ENCODE measurements around the gene SORBS1. TPM values are rescaled to one million over a fixed set of nuclear protein-coding genes. Genes with fewer than 3 reads are reported as not detected.

SORBS1 gene
- total and polyA plus RNA-seq, 2 donors (not counting 3 experiments of a cell fraction or from before 2014, with no cell fraction given), result 2.0 to 7.9 TPM

GRCh38 chr10:95329296-95329695, 231.9 kb downstream of the SORBS1 start:
- BruUV-seq (replicated peaks), result no TSS peak
- Histone ChIP-seq H3K9ac (replicated peaks; ENCODE audit: extremely low read depth, insufficient read depth, low read length) (no peak overlapping the region), H3K4me2 (ENCODE audit: insufficient read depth, low read length) (no peak overlapping the region), H3K27ac (ENCODE audit: insufficient read depth, low read depth, low read length) (no peak overlapping the region), H3K27me3 (ENCODE audit: control insufficient read depth in 2 of 2, insufficient read depth in 2 of 2, low read length in 2 of 2) (no peaks in the 10 kb centered on the region), H3K36me3 (ENCODE audit: control insufficient read depth in 2 of 2, extremely low read depth in 1 of 2, insufficient read depth in 2 of 2, low read length in 2 of 2) (no peaks in the 10 kb centered on the region), H3K79me2 (ENCODE audit: control insufficient read depth, insufficient read depth, low read length) (no peaks in the 10 kb centered on the region), H3K9me3 (replicated peaks; ENCODE audit: control insufficient read depth, insufficient read depth, low read length) (no peaks in the 10 kb centered on the region), H4K20me1 (replicated peaks; ENCODE audit: control insufficient read depth, extremely low read depth, insufficient read depth, low read length) (no peaks in the 10 kb centered on the region), H2AFZ (ENCODE audit: low read depth, low read length) (no peak overlapping the region), H3K9me1 (replicated peaks; ENCODE audit: control insufficient read depth, extremely low read depth, insufficient read depth, low read length) (no peaks in the 10 kb centered on the region), H3K4me1 (ENCODE audit: control insufficient read depth, extremely low read depth, insufficient read depth, low read length) (peaks cover 18% of the 10 kb centered on the region), H3K4me3 (replicated peaks in 1 of 3; ENCODE audit: insufficient read depth in 1 of 3, low read depth in 1 of 3, low read length in 3 of 3) (no peak overlapping the region)
- dilution Hi-C loops (cut with MboI; ENCODE audit: extremely low pct_ligation_motif_present, low sequenced_read_pairs), result no loop called here
- intact Hi-C loops (cut with micrococcal nuclease), result no loop called here
- ChIA-PET POLR2A (interaction anchor here (0.7 kb wide), 1 partner anchor 23 kb away, joined by 4 read pairs; no protein-coding TSS in a partner anchor), CTCF (interaction anchor here (0.6 to 1.0 kb wide), 4 partner anchors 34 to 145 kb away, joined by 3 to 4 read pairs (median 3); no protein-coding TSS in a partner anchor)
- FAIRE-seq, result no peak
- no peak for TF ChIP-seq JUN (IDR thresholded peaks at IDR 0.05; ENCODE audit: borderline replicate concordance, insufficient read depth, insufficient read length, low read depth)
- DNase-seq (ENCODE audit: low read depth, low spot score), result no peak

GRCh38 chr10:95328013-95328412, 233.2 kb downstream of the SORBS1 start:
- FAIRE-seq (no peak), DNase-seq (ENCODE audit: low read depth, low spot score) (no peak)
- Histone ChIP-seq H3K9me3 (replicated peaks; ENCODE audit: control insufficient read depth, insufficient read depth, low read length) (no peaks in the 10 kb centered on the region), H3K27me3 (ENCODE audit: control insufficient read depth in 2 of 2, insufficient read depth in 2 of 2, low read length in 2 of 2) (no peaks in the 10 kb centered on the region), H3K9me1 (replicated peaks; ENCODE audit: control insufficient read depth, extremely low read depth, insufficient read depth, low read length) (no peaks in the 10 kb centered on the region), H4K20me1 (replicated peaks; ENCODE audit: control insufficient read depth, extremely low read depth, insufficient read depth, low read length) (no peaks in the 10 kb centered on the region), H3K4me3 (replicated peaks in 1 of 3; ENCODE audit: insufficient read depth in 1 of 3, low read depth in 1 of 3, low read length in 3 of 3) (no peak overlapping the region), H3K36me3 (ENCODE audit: control insufficient read depth in 2 of 2, extremely low read depth in 1 of 2, insufficient read depth in 2 of 2, low read length in 2 of 2) (no peaks in the 10 kb centered on the region), H3K27ac (ENCODE audit: insufficient read depth, low read depth, low read length) (no peak overlapping the region), H3K79me2 (ENCODE audit: control insufficient read depth, insufficient read depth, low read length) (no peaks in the 10 kb centered on the region), H3K4me2 (ENCODE audit: insufficient read depth, low read length) (no peak overlapping the region), H3K4me1 (ENCODE audit: control insufficient read depth, extremely low read depth, insufficient read depth, low read length) (peaks cover 11% of the 10 kb centered on the region), H2AFZ (ENCODE audit: low read depth, low read length) (no peak overlapping the region), H3K9ac (replicated peaks; ENCODE audit: extremely low read depth, insufficient read depth, low read length) (no peak overlapping the region)
- CTCF ChIA-PET, result no interaction called here
- POLR2A ChIA-PET, result no interaction called here
- BruUV-seq (replicated peaks), result no TSS peak
- dilution Hi-C loops (cut with MboI; ENCODE audit: extremely low pct_ligation_motif_present, low sequenced_read_pairs) (no loop called here), intact Hi-C loops (cut with micrococcal nuclease) (no loop called here)
- TF ChIP-seq POLR2AphosphoS5 (IDR thresholded peaks at IDR 0.05; ENCODE audit: insufficient read depth, low read depth, low read length) (no peak), MAX (IDR thresholded peaks at IDR 0.05; ENCODE audit: insufficient read depth, insufficient read length) (no peak), MYC (IDR thresholded peaks at IDR 0.05; ENCODE audit: low read depth, low read length) (no peak), EZH2 (IDR thresholded peaks at IDR 0.05; ENCODE audit: borderline replicate concordance, low read depth, low read length, severe bottlenecking) (no peak), JUN (IDR thresholded peaks at IDR 0.05; ENCODE audit: borderline replicate concordance, insufficient read depth, insufficient read length, low read depth) (no peak), FOS (IDR thresholded peaks at IDR 0.05; ENCODE audit: borderline replicate concordance, insufficient read depth, low read length) (no peak), CTCF (IDR thresholded peaks at IDR 0.05; ENCODE audit: extremely low read depth in 1 of 2, insufficient read depth in 1 of 2, low read depth in 1 of 2, low read length in 2 of 2) (no peak), GATA2 (IDR thresholded peaks at IDR 0.05; ENCODE audit: insufficient read depth, insufficient read length, low read depth, low read length) (no peak), POLR2A (IDR thresholded peaks at IDR 0.05; ENCODE audit: low read depth, low read length) (no peak)

Data from endothelial cell of umbilical vein (primary cell).